ENCODE results near the gene GALNTL6. TPM values are rescaled to one million over a fixed set of nuclear protein-coding genes. Genes with fewer than 3 reads are reported as not detected.
"Not testable (repeated sequence)": the region's sequence is repeated elsewhere in the genome, so short reads cannot be mapped to it uniquely, and the experiment has no call there.

Gene GALNTL6
- total RNA-seq, 4 donors from 2014 or later: 0.82 to 0.95 TPM; not detected in 2

- TF ChIP-seq CTCF (IDR thresholded peaks at IDR 0.05) (no peak), POLR2AphosphoS5 (IDR thresholded peaks at IDR 0.05) (no peak), POLR2A (IDR thresholded peaks at IDR 0.05) (no peak), EP300 (IDR thresholded peaks at IDR 0.05; ENCODE audit: low read depth) (no peak)
- H3K9me3 ChIP-seq: no peaks in the 10 kb centered on the region
- no peak overlapping the region for H3K27ac ChIP-seq
- in situ Hi-C loops (cut with MboI; ENCODE audit: low pct_ligation_motif_present in 1 of 4, low pct_unique_long_range_greater_than_20kb in 1 of 4, low sequenced_read_pairs in 3 of 4): no loop called here
- no peaks in the 10 kb centered on the region for H3K36me3 ChIP-seq
- no peaks in the 10 kb centered on the region for H3K27me3 ChIP-seq
- no peak overlapping the region for H3K4me3 ChIP-seq
- no peaks in the 10 kb centered on the region for H3K4me1 ChIP-seq
- DNase-seq: no peak
- WGBS, 2 donors (ENCODE audit: low coverage in 1 of 2): 40 to 60% methylated on average over 1 of the region's 1 CpG
- intact Hi-C loops (cut with DNase I; ENCODE audit: low total_unique reads): no loop called here
Measured at GRCh38 chr4:172410363-172410762, 597.2 kb downstream of the GALNTL6 start.

GRCh38 chr4:172411149-172411548 is 597.9 kb downstream of the GALNTL6 start:
- no peak for TF ChIP-seq EP300 (IDR thresholded peaks at IDR 0.05; ENCODE audit: low read depth)
- TF ChIP-seq POLR2AphosphoS5 (IDR thresholded peaks at IDR 0.05): no peak
- no peak for TF ChIP-seq CTCF (IDR thresholded peaks at IDR 0.05)
- TF ChIP-seq POLR2A (IDR thresholded peaks at IDR 0.05): no peak
- H3K4me3 ChIP-seq: no peak overlapping the region

GRCh38 chr4:172412851-172413580 is 599.8 kb downstream of the GALNTL6 start:
- Histone ChIP-seq H3K4me1 (no peaks in the 10 kb centered on the region), H3K36me3 (no peaks in the 10 kb centered on the region), H3K27me3 (no peaks in the 10 kb centered on the region), H3K9me3 (no peaks in the 10 kb centered on the region), H3K4me3 (no peak overlapping the region), H3K27ac (no peak overlapping the region)
- no peak for DNase-seq
- 68 to 75% methylated on average over 2 to 3 of the region's 3 CpGs for WGBS, 2 donors (ENCODE audit: low coverage in 1 of 2)
- in situ Hi-C loops (cut with MboI; ENCODE audit: low pct_ligation_motif_present in 1 of 4, low pct_unique_long_range_greater_than_20kb in 1 of 4, low sequenced_read_pairs in 3 of 4) (no loop called here), intact Hi-C loops (cut with DNase I; ENCODE audit: low total_unique reads) (no loop called here)
- TF ChIP-seq POLR2A (IDR thresholded peaks at IDR 0.05) (no peak), EP300 (IDR thresholded peaks at IDR 0.05; ENCODE audit: low read depth) (no peak), CTCF (IDR thresholded peaks at IDR 0.05) (no peak), POLR2AphosphoS5 (IDR thresholded peaks at IDR 0.05) (no peak)

More at GRCh38 chr4:172411149-172411548, 597.9 kb downstream of the GALNTL6 start:
- no peak for DNase-seq
- intact Hi-C loops (cut with DNase I; ENCODE audit: low total_unique reads) (no loop called here), in situ Hi-C loops (cut with MboI; ENCODE audit: low pct_ligation_motif_present in 1 of 4, low pct_unique_long_range_greater_than_20kb in 1 of 4, low sequenced_read_pairs in 3 of 4) (no loop called here)
- 89% methylated on average over 2 of the region's 2 CpGs; no CpG with 5 or more reads in 1 of the 2 donors for WGBS, 2 donors (ENCODE audit: low coverage in 1 of 2)
- Histone ChIP-seq H3K27ac (no peak overlapping the region), H3K4me1 (no peaks in the 10 kb centered on the region), H3K36me3 (no peaks in the 10 kb centered on the region), H3K9me3 (no peaks in the 10 kb centered on the region), H3K27me3 (no peaks in the 10 kb centered on the region)

DNA sequence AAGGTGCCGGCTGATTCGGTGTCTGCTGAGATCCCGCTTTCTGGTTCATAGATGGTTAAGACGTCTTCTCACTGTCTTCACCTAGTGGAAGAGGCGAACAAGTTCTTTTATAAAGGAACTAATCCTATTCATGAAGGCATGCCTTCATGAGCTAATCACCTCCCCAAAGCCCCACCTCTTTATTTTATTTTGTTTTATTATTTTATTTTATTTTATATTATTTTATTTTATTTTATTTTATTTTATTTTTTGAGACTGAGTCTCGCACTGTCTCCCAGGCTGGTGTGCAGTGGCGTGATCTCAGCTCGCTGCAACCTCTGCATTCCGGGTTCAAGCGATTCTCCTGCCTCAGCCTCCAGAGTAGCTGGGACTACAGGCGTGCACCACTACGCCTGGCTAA is 615.8 kb downstream of the GALNTL6 start:
- H3K9me3 ChIP-seq; H3K4me1 ChIP-seq; H3K27me3 ChIP-seq; H3K27ac ChIP-seq; H3K36me3 ChIP-seq; in situ Hi-C loops (cut with MboI; ENCODE audit: low pct_ligation_motif_present in 1 of 4, low pct_unique_long_range_greater_than_20kb in 1 of 4, low sequenced_read_pairs in 3 of 4); intact Hi-C loops (cut with DNase I; ENCODE audit: low total_unique reads); H3K4me3 ChIP-seq; DNase-seq: not testable (repeated sequence)
- 92 to 94% methylated on average over 5 to 12 of the region's 12 CpGs for whole genome bisulfite sequencing, 2 donors (ENCODE audit: low coverage in 1 of 2)

DNA sequence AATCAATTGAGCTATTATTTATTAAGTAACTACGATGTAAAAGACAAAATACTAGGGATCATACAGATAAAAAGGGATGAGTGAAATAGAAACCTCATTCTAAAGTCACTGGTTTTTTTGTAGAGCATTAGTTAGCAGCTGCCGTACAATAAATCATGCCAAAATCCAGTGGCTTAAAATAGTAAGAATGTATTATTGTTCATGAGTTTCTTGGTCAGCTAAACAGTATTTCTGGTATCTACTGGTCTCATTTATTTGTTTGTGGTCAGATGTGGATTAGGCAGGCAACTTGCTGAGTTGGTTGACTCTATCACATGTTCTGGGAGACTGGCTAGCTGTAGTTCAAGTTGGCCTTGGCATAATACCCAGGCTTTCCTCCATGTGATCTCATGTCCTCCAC is 667.3 kb downstream of the GALNTL6 start:
- no peak overlapping the region for H3K27ac ChIP-seq
- H3K4me3 ChIP-seq: no peak overlapping the region
- in situ Hi-C loops (cut with MboI; ENCODE audit: low pct_ligation_motif_present in 1 of 4, low pct_unique_long_range_greater_than_20kb in 1 of 4, low sequenced_read_pairs in 3 of 4) (no loop called here), intact Hi-C loops (cut with DNase I; ENCODE audit: low total_unique reads) (no loop called here)
- no peaks in the 10 kb centered on the region for H3K9me3 ChIP-seq
- 82 to 84% methylated on average over 2 of the region's 2 CpGs for WGBS, 2 donors (ENCODE audit: low coverage in 1 of 2)
- H3K27me3 ChIP-seq: no peaks in the 10 kb centered on the region
- TF ChIP-seq EP300 (IDR thresholded peaks at IDR 0.05; ENCODE audit: low read depth) (no peak), CTCF (IDR thresholded peaks at IDR 0.05) (no peak), POLR2A (IDR thresholded peaks at IDR 0.05) (no peak), POLR2AphosphoS5 (IDR thresholded peaks at IDR 0.05) (no peak)
- H3K36me3 ChIP-seq: no peaks in the 10 kb centered on the region
- DNase-seq: no peak
- H3K4me1 ChIP-seq: no peaks in the 10 kb centered on the region
